ENCODE data around the gene GPSM1. TPM values are rescaled to one million over a fixed set of nuclear protein-coding genes. Genes with fewer than 3 reads are reported as not detected.

Gene GPSM1
- total RNA-seq, 3 donors from 2014 or later: 12.8 to 13.6 (median 13.4) TPM

GRCh38 chr9:136353757-136354488 lies 26.6 kb downstream of the GPSM1 start:
- H3K27me3 Mint-ChIP-seq (ENCODE audit: low read depth): no peaks in the 10 kb centered on the region
- H3K4me1 Mint-ChIP-seq (ENCODE audit: low read depth): no peaks in the 10 kb centered on the region
- H3K36me3 Mint-ChIP-seq (ENCODE audit: insufficient read depth): no peaks in the 10 kb centered on the region
- DNase-seq (no peak), ATAC-seq (no peak)
- H3K4me3 Mint-ChIP-seq: no peak overlapping the region
- H3K9me3 Mint-ChIP-seq: no peaks in the 10 kb centered on the region

GRCh38 chr9:136354592-136355085 lies 27.3 kb downstream of the GPSM1 start:
- DNase-seq (no peak), ATAC-seq (no peak)
- Mint-ChIP-seq H3K27me3 (ENCODE audit: low read depth) (no peaks in the 10 kb centered on the region), H3K4me1 (ENCODE audit: low read depth) (no peaks in the 10 kb centered on the region), H3K9me3 (no peaks in the 10 kb centered on the region), H3K36me3 (ENCODE audit: insufficient read depth) (no peaks in the 10 kb centered on the region), H3K4me3 (no peak overlapping the region)

- Mint-ChIP-seq H3K36me3 (ENCODE audit: insufficient read depth) (no peaks in the 10 kb centered on the region), H3K4me3 (no peak overlapping the region), H3K4me1 (ENCODE audit: low read depth) (no peaks in the 10 kb centered on the region), H3K27me3 (ENCODE audit: low read depth) (no peaks in the 10 kb centered on the region), H3K9me3 (no peaks in the 10 kb centered on the region)
- DNase-seq (no peak), ATAC-seq (no peak)
Measured at GRCh38 chr9:136355616-136356557, 28.5 kb downstream of the GPSM1 start.

GRCh38 chr9:136357202-136357725 lies 29.9 kb downstream of the GPSM1 start:
- ATAC-seq (no peak), DNase-seq (no peak)
- no peaks in the 10 kb centered on the region for H3K9me3 Mint-ChIP-seq
- H3K4me1 Mint-ChIP-seq (ENCODE audit: low read depth): no peaks in the 10 kb centered on the region
- H3K4me3 Mint-ChIP-seq: no peak overlapping the region
- H3K27me3 Mint-ChIP-seq (ENCODE audit: low read depth): no peaks in the 10 kb centered on the region
- no peaks in the 10 kb centered on the region for H3K36me3 Mint-ChIP-seq (ENCODE audit: insufficient read depth)

GRCh38 chr9:136358016-136358415 lies 30.7 kb downstream of the GPSM1 start:
- no peak overlapping the region for H3K4me3 Mint-ChIP-seq
- no peak for ATAC-seq
- no peaks in the 10 kb centered on the region for H3K9me3 Mint-ChIP-seq
- no peak for DNase-seq
- no peaks in the 10 kb centered on the region for H3K36me3 Mint-ChIP-seq (ENCODE audit: insufficient read depth)
- no peaks in the 10 kb centered on the region for H3K27me3 Mint-ChIP-seq (ENCODE audit: low read depth)
- peaks cover 1% of the 10 kb centered on the region for H3K4me1 Mint-ChIP-seq (ENCODE audit: low read depth)

GRCh38 chr9:136358888-136359287 lies 31.5 kb downstream of the GPSM1 start:
- no peaks in the 10 kb centered on the region for H3K27me3 Mint-ChIP-seq (ENCODE audit: low read depth)
- H3K4me3 Mint-ChIP-seq: no peak overlapping the region
- H3K36me3 Mint-ChIP-seq (ENCODE audit: insufficient read depth): no peaks in the 10 kb centered on the region
- H3K9me3 Mint-ChIP-seq: no peaks in the 10 kb centered on the region
- no peak for ATAC-seq
- DNase-seq: no peak
- H3K4me1 Mint-ChIP-seq (ENCODE audit: low read depth): peaks cover 1% of the 10 kb centered on the region

GRCh38 chr9:136359774-136360718 lies 32.7 kb downstream of the GPSM1 start:
- Mint-ChIP-seq H3K27me3 (ENCODE audit: low read depth) (no peaks in the 10 kb centered on the region), H3K4me3 (no peak overlapping the region), H3K36me3 (ENCODE audit: insufficient read depth) (no peaks in the 10 kb centered on the region), H3K4me1 (ENCODE audit: low read depth) (peaks cover 1% of the 10 kb centered on the region), H3K9me3 (no peaks in the 10 kb centered on the region)
- DNase-seq (no peak), ATAC-seq (no peak)

GRCh38 chr9:136361047-136361753 lies 33.9 kb downstream of the GPSM1 start:
- Mint-ChIP-seq H3K27me3 (ENCODE audit: low read depth) (no peaks in the 10 kb centered on the region), H3K9me3 (no peaks in the 10 kb centered on the region), H3K4me1 (ENCODE audit: low read depth) (peaks cover 1% of the 10 kb centered on the region), H3K4me3 (no peak overlapping the region), H3K36me3 (ENCODE audit: insufficient read depth) (no peaks in the 10 kb centered on the region)
- ATAC-seq: no peak
- DNase-seq: no peak

- no peak for DNase-seq
- peaks cover 1% of the 10 kb centered on the region for H3K4me1 Mint-ChIP-seq (ENCODE audit: low read depth)
- no peak overlapping the region for H3K4me3 Mint-ChIP-seq
- H3K9me3 Mint-ChIP-seq: no peaks in the 10 kb centered on the region
- no peak for ATAC-seq
- no peaks in the 10 kb centered on the region for H3K27me3 Mint-ChIP-seq (ENCODE audit: low read depth)
- H3K36me3 Mint-ChIP-seq (ENCODE audit: insufficient read depth): no peaks in the 10 kb centered on the region
Measured at GRCh38 chr9:136361754-136362449, 34.6 kb downstream of the GPSM1 start.

- Mint-ChIP-seq H3K9me3 (no peaks in the 10 kb centered on the region), H3K4me3 (peak overlapping the region; percentile 85), H3K4me1 (ENCODE audit: low read depth) (peaks cover 1% of the 10 kb centered on the region), H3K36me3 (ENCODE audit: insufficient read depth) (no peaks in the 10 kb centered on the region), H3K27me3 (ENCODE audit: low read depth) (no peaks in the 10 kb centered on the region)
- ATAC-seq (no peak), DNase-seq (no peak)
Measured at GRCh38 chr9:136362450-136362784, 35.1 kb downstream of the GPSM1 start.

GRCh38 chr9:136363106-136363948 lies 36.0 kb downstream of the GPSM1 start, which contains the start of gene DNLZ:
TSS of gene DNLZ (minus strand) at chr9:136363744. CDS start at chr9:136363714, 30 bp downstream.
- Mint-ChIP-seq H3K9me3 (no peaks in the 10 kb centered on the region), H3K27me3 (ENCODE audit: low read depth) (no peaks in the 10 kb centered on the region), H3K4me1 (ENCODE audit: low read depth) (peaks cover 1% of the 10 kb centered on the region), H3K4me3 (peak within 1 kb of the TSS; percentile 85), H3K36me3 (ENCODE audit: insufficient read depth) (no peaks in the 10 kb centered on the region)
- DNase-seq: peak; percentile 96
- ATAC-seq: peak; percentile 84 to 90
